ENCODE data around the gene OR52A5.

The OR52A5 gene

DNA sequence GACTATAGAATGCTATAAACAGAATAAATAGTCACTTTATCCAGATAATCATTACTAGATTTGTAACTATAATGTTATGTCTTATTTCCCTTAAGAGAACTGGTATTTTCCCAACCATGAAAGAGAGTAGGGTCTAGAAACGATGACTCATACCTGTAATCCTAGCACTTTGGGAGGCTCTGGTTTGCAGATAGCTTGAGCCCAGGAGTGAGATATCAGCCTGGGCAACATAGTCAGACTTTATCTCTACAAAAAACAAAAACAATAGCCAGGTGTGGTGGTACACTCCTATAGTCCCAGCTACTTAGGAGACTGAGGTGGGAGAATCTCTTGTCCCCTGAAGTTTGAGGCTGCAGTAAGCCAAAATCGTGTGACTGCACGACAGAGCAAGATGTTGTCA is 30.9 kb downstream of the OR52A5 start:
- DNase-seq, result no peak

DNA sequence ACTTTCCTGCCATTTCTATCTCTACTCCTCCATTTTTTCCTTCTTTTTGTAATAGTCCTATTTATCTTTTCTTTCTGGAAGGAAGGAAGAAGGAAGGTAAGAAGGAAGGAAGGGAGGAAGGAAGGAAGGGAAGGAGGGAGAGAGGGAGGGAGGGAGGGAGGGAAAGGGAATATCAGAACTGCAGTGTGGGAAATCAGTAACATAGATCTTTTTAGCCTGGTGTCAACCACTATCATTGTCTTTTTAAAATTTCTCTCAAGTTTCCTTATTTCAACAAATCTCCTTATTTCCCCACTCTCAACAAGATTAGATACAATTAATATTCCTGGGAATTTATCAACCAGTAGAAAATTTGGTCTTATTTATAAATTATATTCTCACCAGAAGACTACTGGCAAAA is 35.1 kb downstream of the OR52A5 start:
- DNase-seq, result no peak

DNA sequence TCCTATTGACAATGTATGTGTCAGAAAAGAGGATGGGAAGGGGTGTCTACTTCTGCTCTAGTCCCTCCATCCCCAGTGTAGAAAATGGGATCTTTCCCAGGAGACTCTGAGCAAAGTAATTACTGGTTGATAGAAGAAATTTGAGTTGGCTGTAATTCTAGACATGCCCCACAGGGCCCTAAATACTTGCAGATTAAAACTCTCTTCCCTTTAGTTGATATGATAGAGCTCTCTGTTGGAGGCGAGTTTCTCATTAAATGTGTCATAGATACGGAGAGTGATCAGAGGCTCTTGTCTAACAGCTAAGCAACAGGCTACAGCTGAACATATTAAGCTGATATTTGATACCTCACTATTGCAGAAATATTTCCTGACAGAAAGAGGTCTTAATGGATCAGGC is 35.9 kb downstream of the OR52A5 start:
- DNase-seq, result no peak

DNA sequence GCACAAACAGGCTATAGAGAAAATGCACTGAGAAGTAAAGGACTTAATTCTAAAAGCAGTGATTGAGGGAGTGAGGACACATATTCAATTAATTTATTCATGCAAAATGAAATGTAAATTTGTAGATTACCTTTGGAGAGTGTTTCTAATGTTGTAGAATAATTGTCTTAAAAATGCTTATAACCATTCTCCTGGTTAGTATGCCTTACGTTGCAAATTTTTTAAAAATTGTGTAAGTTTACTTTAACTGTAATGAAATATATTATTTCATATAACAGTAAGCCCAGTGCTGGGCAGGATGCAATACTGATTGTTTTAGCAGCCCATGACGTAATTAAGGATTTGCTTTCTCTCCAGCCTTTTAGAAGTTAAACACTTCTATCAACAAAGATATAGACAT is 42.1 kb downstream of the OR52A5 start:
- no peak for DNase-seq

DNA sequence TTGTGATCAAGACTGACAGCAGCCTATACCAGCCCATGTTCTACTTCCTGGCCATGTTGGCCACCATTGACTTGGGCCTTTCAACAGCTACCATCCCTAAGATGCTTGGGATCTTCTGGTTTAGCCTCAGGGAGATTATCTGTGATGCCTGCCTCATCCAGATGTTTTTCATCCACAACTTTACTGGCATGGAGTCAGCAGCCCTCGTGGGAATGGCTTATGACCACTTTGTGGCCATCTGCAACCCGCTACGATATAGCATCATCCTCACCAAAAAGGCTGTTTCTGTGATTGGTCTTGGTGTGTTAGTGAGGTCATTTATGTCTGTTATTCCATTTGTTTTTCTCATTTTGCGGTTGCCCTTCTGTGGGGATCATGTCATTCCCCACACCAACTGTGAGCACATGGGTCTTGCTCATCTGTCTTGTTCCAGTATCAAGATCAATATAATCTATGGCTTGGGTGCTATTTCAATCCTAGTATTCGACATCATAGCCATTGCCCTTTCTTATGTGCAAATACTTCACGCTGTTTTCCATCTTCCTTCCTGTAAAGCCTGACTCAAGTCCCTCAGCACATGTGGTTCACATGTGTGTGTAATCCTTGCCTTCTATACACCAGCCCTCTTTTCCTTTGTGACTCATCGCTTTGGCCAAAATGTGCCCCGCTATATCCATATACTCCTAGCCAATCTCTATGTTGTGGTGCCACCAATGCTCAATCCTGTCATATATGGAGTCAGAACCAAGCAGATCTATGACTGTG is 45.2 kb downstream of the OR52A5 start:
- DNase-seq, result no peak

DNA sequence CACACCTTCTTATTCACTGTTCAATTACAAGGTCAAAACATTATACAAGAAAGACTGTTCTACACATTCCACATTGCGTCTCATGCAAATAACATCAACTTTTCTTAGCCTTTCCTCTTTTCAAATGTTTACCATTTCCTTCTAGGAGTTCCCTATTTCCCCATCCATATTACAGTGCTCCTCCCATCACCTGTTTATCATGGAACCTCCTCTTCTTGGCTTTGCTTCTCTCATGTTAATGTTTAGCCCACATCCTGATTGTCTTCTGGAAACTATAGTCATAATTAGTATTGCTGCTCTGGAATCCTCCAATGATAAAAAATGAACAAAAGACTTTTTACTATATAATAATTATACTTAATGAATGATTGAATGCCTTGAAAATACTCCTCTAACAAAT is 47.5 kb downstream of the OR52A5 start:
- DNase-seq, result no peak

DNA sequence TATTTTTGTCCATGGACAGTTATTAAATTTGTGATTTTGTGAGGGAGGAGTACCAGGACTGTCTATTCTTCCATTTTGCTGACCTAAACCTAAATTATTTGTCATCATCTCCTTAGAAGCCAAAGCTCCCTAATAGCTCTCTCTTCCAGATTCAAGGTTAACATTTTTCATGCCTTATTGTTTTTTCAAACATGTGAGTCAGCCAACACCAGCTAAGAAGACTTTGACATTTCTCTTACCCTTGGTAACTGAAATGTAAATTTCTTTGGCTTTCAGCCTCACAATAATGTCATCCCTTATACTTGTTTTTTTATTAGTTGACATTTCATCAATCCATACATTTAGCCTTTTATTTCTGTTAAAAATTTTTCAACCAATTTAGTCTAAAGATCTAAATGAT is 49.6 kb downstream of the OR52A5 start:
- DNase-seq, result no peak

DNA sequence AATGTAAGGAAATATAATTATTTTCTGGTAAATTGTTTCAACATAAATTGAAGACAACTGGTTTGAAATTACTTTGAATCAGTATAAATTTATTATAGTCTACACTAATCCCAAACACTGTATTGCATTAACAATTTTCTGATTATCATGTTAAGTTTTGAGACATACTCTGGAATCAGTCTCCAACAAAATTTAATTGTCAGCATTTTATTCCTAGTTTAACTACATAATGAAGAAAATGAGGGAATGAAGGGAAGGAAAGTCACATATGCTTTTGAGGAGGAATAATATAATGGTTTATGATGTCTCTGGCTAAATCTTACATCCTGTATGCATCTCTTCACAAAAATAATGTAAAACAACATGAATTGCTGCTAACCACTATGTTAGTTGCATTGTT is 54.6 kb downstream of the OR52A5 start:
- DNase-seq, result no peak

DNA sequence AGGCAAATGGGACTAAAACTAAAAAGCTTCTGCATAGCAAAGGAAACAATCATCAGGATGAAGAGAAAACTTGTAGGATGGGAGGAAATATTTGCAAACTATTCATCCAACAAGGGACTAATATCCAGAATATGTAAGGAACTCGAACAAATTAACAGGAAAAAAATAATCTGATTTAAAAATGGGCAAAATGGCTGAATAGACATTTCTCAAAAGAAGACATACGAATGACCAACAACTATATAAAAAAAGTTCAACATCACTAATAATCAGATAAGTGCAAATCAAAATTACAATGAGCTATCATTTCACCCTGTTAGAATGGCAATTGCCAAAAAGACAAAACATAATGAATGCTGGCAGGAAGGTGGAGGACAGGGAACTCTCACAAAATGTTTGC is 56.8 kb downstream of the OR52A5 start:
- DNase-seq, result no peak

Data from right forelimb (tissue), 1 donor.